Transverse colon (tissue), 4 donors: ENCODE results near the gene ELK4. TPM values are rescaled to one million over a fixed set of nuclear protein-coding genes. Genes with fewer than 3 reads are reported as not detected.

Source experiments
- DNase-seq: peaks from one replicate; pipeline ENCODE4 v3.0.0-alpha.2; 2019
- H3K27ac ChIP-seq, 4 donors: fragments of 200-600 bp; sonication (generic); 2 replicates each; pipeline ENCODE4 v1.5.1; 2016 to 2018; ENCODE audit warnings: inconsistent platforms in 4 of 4
- H3K27me3 ChIP-seq: fragments of 200-600 bp; sonication (generic); 2 replicates; pipeline ENCODE4 v1.5.1; 2017; ENCODE audit warnings: inconsistent platforms
- H3K36me3 ChIP-seq, 4 donors: fragments of 200-600 bp; sonication (generic); 2 replicates each; pipeline ENCODE4 v1.5.1; 2017 to 2019; ENCODE audit warnings: inconsistent platforms in 4 of 4
- H3K4me1 ChIP-seq, 4 donors: fragments of 200-600 bp; sonication (generic); 2 replicates each; pipeline ENCODE4 v1.5.1; 2017 to 2020; ENCODE audit warnings: inconsistent platforms in 4 of 4
- H3K4me3 ChIP-seq, 4 donors: fragments of 200-600 bp; sonication (generic); 1 replicate in 1 of 4; 2 replicates in 3 of 4; pipeline versions ENCODE4 v1.5.1 to v1.6.1; 2017 to 2019; ENCODE audit warnings: inconsistent platforms in 4 of 4
- H3K9me3 ChIP-seq, 2 donors: fragments of 200-600 bp; sonication (generic); 2 replicates each; pipeline ENCODE4 v1.5.1; 2017 to 2019; ENCODE audit warnings: inconsistent platforms in 2 of 2
- CTCF ChIP-seq, 5 experiments: fragments of 200-600 bp in 3 of 5; fragments of 450-650 bp in 2 of 5; sonication (generic) in 3 of 5; IDR thresholded peaks; 1 replicate in 2 of 5; 2 replicates in 3 of 5; pipeline ENCODE4 v1.5.1; 2016 to 2017; ENCODE audit warnings: antibody characterized with exemption in 5 of 5, inconsistent platforms in 3 of 5, mild to moderate bottlenecking in 2 of 5, moderate library complexity in 1 of 5
- EP300 ChIP-seq: sonication (generic); formaldehyde crosslinking; IDR thresholded peaks from one replicate; pipeline ENCODE4 v1.6.1; 2017; ENCODE audit warnings: antibody characterized with exemption, low read depth
- POLR2A ChIP-seq: fragments of 450-650 bp; IDR thresholded peaks from one replicate; pipeline ENCODE4 v1.6.1; 2016; ENCODE audit warnings: antibody characterized with exemption, mild to moderate bottlenecking, moderate library complexity
- POLR2AphosphoS5 ChIP-seq, 3 donors: sonication (generic); formaldehyde crosslinking; IDR thresholded peaks; one replicate each; pipeline ENCODE4 v1.6.1; 2016; ENCODE audit warnings: antibody characterized with exemption in 3 of 3
- WGBS, 2 donors: methylation state at CpG; one replicate each; pipeline ENCODE4 v1.1.5; 2018; ENCODE audit warnings: low coverage in 1 of 2; 5-methylcytosine and 5-hydroxymethylcytosine counted together
- in situ Hi-C, 4 donors: fragments of 200-750 bp; cut with MboI; loops; one replicate each; pipeline versions ENCODE4 v1.15.0 to v1.15.1; 2017; ENCODE audit warnings: low sequenced_read_pairs in 3 of 4, low pct_ligation_motif_present in 1 of 4, low pct_unique_long_range_greater_than_20kb in 1 of 4
- intact Hi-C: fragments of 100-400 bp; cut with DNase I; formaldehyde crosslinking; loops from one replicate; pipeline ENCODE4 v1.15.1; 2023; ENCODE audit warnings: low total_unique reads
- total RNA-seq, 4 donors: library from RNA; depleted of rRNA; stranded (reverse); fragments of >200 nt; gene quantifications; one replicate each; pipeline ENCODE4 v1.1.0, GENCODE V29; 2016

ELK4 gene
- total RNA-seq, 4 donors from 2014 or later, result 16.0 to 24.1 (median 19.7) TPM

DNA sequence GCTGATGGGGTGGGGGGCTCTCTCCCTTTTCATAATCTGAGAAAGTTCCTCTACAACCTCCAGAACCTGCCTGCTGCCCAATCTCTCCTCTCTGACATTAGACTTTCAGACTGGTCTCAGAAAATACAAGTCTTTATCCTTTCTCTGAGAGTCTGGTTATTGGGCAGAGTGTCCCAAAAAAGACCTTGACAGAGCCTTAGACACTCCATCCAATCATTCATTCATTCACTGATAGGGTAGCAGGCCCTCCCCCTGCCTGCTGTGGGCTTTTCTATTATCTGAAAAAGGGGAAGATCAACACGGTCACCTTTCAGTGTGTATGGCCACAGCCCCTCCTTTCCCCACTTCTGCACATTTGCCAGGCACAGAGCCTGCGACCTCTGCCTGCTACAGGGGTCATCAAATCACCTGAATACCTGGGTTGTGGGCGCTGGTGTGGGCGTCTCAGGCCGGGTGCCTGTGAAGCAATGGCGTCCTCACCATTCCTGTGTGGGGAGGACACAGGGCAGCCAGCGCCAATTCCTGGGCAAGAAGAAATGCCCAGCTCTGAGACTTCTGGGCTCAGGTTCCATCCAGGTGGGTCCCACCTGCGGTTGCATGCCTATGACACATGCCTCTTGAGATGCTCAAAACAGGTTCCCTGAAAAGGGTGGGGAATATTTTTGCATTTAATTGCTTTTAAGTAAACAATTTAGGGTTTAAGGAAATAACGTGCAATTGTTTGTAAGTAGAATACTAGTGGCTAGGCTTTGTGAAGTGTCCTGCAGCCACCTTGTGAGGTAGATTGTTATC is 52.8 kb downstream of the ELK4 start:
- in situ Hi-C loops (no loop called here), intact Hi-C loops (no loop called here)
- no peak for TF ChIP-seq POLR2A
- TF ChIP-seq CTCF (IDR thresholded peaks at IDR 0.05), result no peak
- TF ChIP-seq EP300, result no peak
- TF ChIP-seq POLR2AphosphoS5 (IDR thresholded peaks at IDR 0.05), result no peak
- no peak overlapping the region for H3K27ac ChIP-seq
- WGBS, 2 donors, result 59 to 76% methylated on average over 2 to 9 of the region's 9 CpGs
- no peak overlapping the region for H3K4me3 ChIP-seq
- peaks cover 13 to 26% (median 20%) of the 10 kb centered on the region in 4 donors for H3K4me1 ChIP-seq
- no peaks in the 10 kb centered on the region for H3K27me3 ChIP-seq
- peak; percentile 3 for DNase-seq
- H3K9me3 ChIP-seq, result no peaks in the 10 kb centered on the region
- H3K36me3 ChIP-seq, result no peaks in the 10 kb centered on the region

DNA sequence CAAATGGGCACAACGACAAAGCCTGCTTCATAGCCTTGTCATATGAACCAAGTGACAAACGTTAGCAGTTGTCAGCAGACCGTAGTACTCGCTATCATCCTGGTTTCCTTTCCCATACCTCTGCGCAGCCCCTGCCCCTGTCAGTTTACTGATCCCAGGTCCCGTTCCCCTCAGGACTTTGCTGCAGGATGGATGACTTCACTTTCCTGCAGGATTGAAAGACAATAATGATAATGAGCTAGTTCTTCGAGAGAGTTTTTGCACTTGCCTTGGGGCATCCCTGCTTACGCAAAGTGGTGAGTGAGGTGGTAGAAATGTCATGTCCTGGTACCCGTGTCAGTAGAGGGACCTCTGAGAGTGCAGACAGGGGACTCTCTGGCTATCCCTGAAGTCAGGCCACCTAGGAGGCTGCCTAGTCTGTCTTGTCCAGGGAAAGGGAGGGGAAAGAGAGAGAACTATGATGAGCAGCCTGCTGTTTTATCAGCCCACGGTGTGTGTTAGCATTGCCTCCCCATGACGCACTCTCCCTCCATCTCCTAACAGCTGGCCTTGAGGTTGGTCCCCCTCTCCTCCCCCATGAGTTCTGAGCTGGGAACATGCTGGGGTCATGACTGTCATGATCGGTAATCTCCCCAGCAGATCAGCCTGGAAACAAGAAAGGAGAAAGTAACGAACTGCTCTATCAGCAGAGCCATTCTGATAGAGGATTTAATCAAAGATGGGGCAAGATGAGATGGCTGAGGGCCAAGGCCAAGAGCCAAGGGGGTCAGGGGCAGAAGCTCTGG is 53.7 kb downstream of the ELK4 start:
- Histone ChIP-seq H3K4me3 (no peak overlapping the region), H3K9me3 (no peaks in the 10 kb centered on the region), H3K27ac (no peak overlapping the region), H3K36me3 (no peaks in the 10 kb centered on the region), H3K4me1 (peaks cover 13 to 22% (median 18%) of the 10 kb centered on the region in 4 donors), H3K27me3 (no peaks in the 10 kb centered on the region)
- intact Hi-C loops (no loop called here), in situ Hi-C loops (no loop called here)
- WGBS, 2 donors, result 79 to 80% methylated on average over 1 to 13 of the region's 13 CpGs
- peak; percentile 5 for DNase-seq
- TF ChIP-seq POLR2A (no peak), CTCF (IDR thresholded peaks at IDR 0.05) (no peak), POLR2AphosphoS5 (IDR thresholded peaks at IDR 0.05) (no peak), EP300 (no peak)

GRCh38 chr1:205576805-205577761 is 54.7 kb downstream of the ELK4 start:
- intact Hi-C loops (no loop called here), in situ Hi-C loops (no loop called here)
- 58 to 76% methylated on average over 4 to 22 of the region's 22 CpGs for WGBS, 2 donors
- peak; percentile 10 for DNase-seq
- TF ChIP-seq POLR2AphosphoS5 (IDR thresholded peaks at IDR 0.05) (no peak), POLR2A (no peak), CTCF (IDR thresholded peaks at IDR 0.05) (no peak), EP300 (no peak)
- Histone ChIP-seq H3K36me3 (no peaks in the 10 kb centered on the region), H3K27ac (no peak overlapping the region), H3K4me3 (no peak overlapping the region), H3K4me1 (peaks cover 5 to 12% (median 9%) of the 10 kb centered on the region in 4 donors), H3K9me3 (no peaks in the 10 kb centered on the region), H3K27me3 (no peaks in the 10 kb centered on the region)
